ENCODE measurements around the gene BTRC.

Gene BTRC

GRCh38 chr10:101512738-101513137 is 158.8 kb downstream of the BTRC start:
- H3K4me3 ChIP-seq (ENCODE audit: low read depth, low read length): no peak overlapping the region
- TF ChIP-seq CTCF (IDR thresholded peaks at IDR 0.05; ENCODE audit: low read depth, low read length): no peak

DNA sequence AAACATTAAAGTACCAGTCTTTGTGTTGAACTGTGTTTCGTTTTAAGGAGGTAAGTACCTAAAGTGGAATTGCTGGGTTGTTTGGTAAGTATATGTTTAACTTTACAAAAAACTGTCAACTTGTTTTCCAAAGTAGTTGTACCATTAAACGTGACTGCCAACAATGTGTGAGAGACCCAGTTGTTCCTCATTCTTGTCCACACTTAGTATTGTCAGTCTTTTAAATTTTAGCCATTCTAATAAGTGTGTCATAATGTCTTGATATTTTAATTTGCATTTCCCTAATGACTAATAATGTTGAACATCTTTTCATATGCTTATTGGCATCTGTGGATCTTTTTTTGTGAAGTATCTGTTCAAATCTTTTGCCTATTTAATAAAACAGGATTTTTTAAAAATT is 159.8 kb downstream of the BTRC start:
- no peak for TF ChIP-seq CTCF (IDR thresholded peaks at IDR 0.05; ENCODE audit: low read depth, low read length)
- no peak overlapping the region for H3K4me3 ChIP-seq (ENCODE audit: low read depth, low read length)

DNA sequence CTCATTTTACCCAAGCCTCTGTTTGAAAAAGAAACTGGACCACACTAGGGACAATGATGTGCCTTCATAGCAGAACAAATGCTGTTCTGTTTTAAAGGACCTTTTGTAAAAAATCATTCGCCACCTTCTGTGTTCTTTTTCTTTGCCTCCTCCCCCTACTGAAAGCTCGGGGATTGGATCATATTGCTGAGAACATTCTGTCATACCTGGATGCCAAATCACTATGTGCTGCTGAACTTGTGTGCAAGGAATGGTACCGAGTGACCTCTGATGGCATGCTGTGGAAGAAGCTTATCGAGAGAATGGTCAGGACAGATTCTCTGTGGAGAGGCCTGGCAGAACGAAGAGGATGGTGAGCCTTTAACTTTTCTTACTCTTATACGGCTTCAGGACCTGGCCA is 171.9 kb downstream of the BTRC start:
- no peak overlapping the region for H3K4me3 ChIP-seq (ENCODE audit: low read depth, low read length)
- TF ChIP-seq CTCF (IDR thresholded peaks at IDR 0.05; ENCODE audit: low read depth, low read length): no peak

DNA sequence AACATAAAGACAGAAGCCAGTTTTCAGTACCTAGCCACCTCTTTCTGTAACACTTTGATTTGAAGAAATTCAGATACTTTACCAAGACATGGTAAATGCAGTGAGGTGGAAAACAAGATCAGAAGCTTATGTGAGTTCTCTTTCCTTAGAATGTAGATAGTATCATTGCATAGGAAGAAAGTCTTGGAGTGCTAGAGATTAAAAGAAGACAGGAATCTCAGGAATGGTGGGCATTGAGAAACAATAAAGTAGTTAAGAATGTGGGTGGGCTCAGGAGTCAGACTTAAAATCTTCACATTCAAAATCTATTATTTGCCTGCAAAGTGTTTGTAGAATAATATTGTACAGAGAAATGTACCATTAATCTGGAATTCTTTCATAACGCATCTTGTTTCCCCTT is 175.2 kb downstream of the BTRC start:
- TF ChIP-seq CTCF (IDR thresholded peaks at IDR 0.05; ENCODE audit: low read depth, low read length): no peak
- no peak overlapping the region for H3K4me3 ChIP-seq (ENCODE audit: low read depth, low read length)

- no peak overlapping the region for H3K4me3 ChIP-seq (ENCODE audit: low read depth, low read length)
- no peak for TF ChIP-seq CTCF (IDR thresholded peaks at IDR 0.05; ENCODE audit: low read depth, low read length)
Measured at GRCh38 chr10:101529725-101530553, 176.0 kb downstream of the BTRC start.

DNA sequence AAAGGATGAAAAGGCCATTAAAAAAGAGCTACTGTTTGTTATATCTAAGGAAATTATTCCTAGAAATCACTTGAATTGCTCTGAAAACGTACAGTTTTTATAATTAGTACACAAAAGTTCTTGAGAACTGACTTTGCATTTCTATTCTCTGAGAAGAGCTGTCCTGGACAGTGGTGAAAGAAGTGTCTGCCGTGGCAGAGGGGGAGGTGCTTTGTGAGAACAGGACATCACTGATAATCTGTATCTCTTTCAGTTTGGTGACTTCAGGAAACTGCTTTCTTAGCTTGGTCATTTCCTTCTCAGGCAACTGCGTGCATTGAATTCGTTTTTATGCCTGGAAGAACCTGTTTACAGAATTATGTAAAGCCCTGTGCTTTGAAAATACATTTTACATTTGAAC is 182.0 kb downstream of the BTRC start:
- H3K4me3 ChIP-seq (ENCODE audit: low read depth, low read length): no peak overlapping the region
- TF ChIP-seq CTCF (IDR thresholded peaks at IDR 0.05; ENCODE audit: low read depth, low read length): no peak

DNA sequence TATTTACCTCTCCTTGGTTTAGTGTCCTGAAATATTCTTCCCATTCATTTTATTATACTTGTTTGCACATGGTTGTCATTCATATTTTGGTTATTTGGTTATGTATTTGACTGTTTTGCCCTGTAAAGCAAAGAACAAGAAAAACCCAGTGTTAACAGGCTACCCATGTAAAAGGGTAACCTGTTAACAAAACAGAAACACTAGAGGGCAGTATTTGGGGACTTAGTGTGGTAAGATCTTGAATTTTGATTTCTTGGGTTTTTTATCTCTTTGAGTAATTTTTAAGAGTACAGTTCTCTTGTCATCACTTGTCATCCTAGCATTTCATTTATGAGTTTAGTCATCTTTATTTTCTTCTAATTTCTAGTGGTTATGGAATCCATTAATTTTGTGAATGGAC is 182.8 kb downstream of the BTRC start:
- H3K4me3 ChIP-seq (ENCODE audit: low read depth, low read length): no peak overlapping the region
- no peak; the same call in 1 of the 2 replicates for TF ChIP-seq CTCF (IDR thresholded peaks at IDR 0.05; ENCODE audit: low read depth, low read length)

All from WI38 (cell line).